GM23338 (cell line): ENCODE data around the gene FNDC11. TPM values are rescaled to one million over a fixed set of nuclear protein-coding genes. Genes with fewer than 3 reads are reported as not detected.
A peak's percentile ranks its signal among the peaks of the same experiment; 100 is the strongest.

Experiments
- ATAC-seq: fragments of 200-7000 bp; cut with Tn5 transposase; 3 replicates; pipeline ENCODE4 v1.9.1; 2020
- DNase-seq: peaks from one replicate; pipeline ENCODE4 v3.0.0-alpha.2; 2015; ENCODE audit warnings: low spot score
- H2AFZ ChIP-seq: fragments of 200-600 bp; sonication (generic); 2 replicates; pipeline ENCODE4 v1.8.0; 2016; ENCODE audit warnings: antibody characterized with exemption, mild to moderate bottlenecking, moderate library complexity
- H3F3A ChIP-seq: fragments of 200-600 bp; sonication (generic); replicated peaks from 2 replicates; pipeline ENCODE4 v1.8.0; 2017; ENCODE audit warnings: antibody characterized with exemption, mixed run types, low read depth
- H3K27ac ChIP-seq: fragments of 200-600 bp; sonication (generic); 2 replicates; pipeline ENCODE4 v1.6.1; 2016; ENCODE audit warnings: low read depth
- H3K27me3 ChIP-seq: fragments of 200-600 bp; sonication (generic); 2 replicates; pipeline ENCODE4 v1.8.0; 2016; ENCODE audit warnings: mild to moderate bottlenecking, mixed run types, moderate library complexity; ENCODE audit not compliant: insufficient read depth
- H3K36me3 ChIP-seq: fragments of 200-600 bp; sonication (generic); 2 replicates; pipeline ENCODE4 v1.8.0; 2016; ENCODE audit warnings: mild to moderate bottlenecking; ENCODE audit not compliant: insufficient read depth
- H3K4me1 ChIP-seq: fragments of 200-600 bp; sonication (generic); 2 replicates; pipeline ENCODE4 v1.8.0; 2016; ENCODE audit warnings: mild to moderate bottlenecking, moderate library complexity; ENCODE audit not compliant: insufficient read depth
- H3K4me2 ChIP-seq: fragments of 200-600 bp; sonication (generic); 2 replicates; pipeline ENCODE4 v1.7.1; 2017; ENCODE audit warnings: mixed run types
- H3K4me3 ChIP-seq: fragments of 200-600 bp; sonication (generic); 2 replicates; pipeline ENCODE4 v1.6.1; 2016; ENCODE audit warnings: mixed run types
- H3K79me2 ChIP-seq: fragments of 200-600 bp; sonication (generic); replicated peaks from 2 replicates; pipeline ENCODE4 v1.8.0; 2017; ENCODE audit warnings: mild to moderate bottlenecking; ENCODE audit not compliant: insufficient read depth
- H3K9me2 ChIP-seq: fragments of 200-600 bp; sonication (generic); 2 replicates; pipeline ENCODE4 v1.8.0; 2017; ENCODE audit not compliant: insufficient read depth
- H4K20me1 ChIP-seq: fragments of 200-600 bp; sonication (generic); replicated peaks from 2 replicates; pipeline ENCODE4 v1.8.0; 2017; ENCODE audit warnings: mild to moderate bottlenecking; ENCODE audit not compliant: insufficient read depth
- H3K27ac Mint-ChIP-seq: 2 replicates; pipeline ENCODE4 v1.8.0; 2020; ENCODE audit warnings: inconsistent platforms, mild to moderate bottlenecking, moderate library complexity, mixed read lengths
- H3K27me3 Mint-ChIP-seq: 3 replicates; pipeline ENCODE4 v1.8.0; 2022; ENCODE audit warnings: low read depth, mild to moderate bottlenecking, moderate library complexity, mixed read lengths, inconsistent platforms; ENCODE audit not compliant: insufficient read depth, poor library complexity
- H3K36me3 Mint-ChIP-seq: 3 replicates; pipeline ENCODE4 v1.8.0; 2021; ENCODE audit warnings: low read depth, mild to moderate bottlenecking, inconsistent platforms, moderate library complexity, mixed read lengths
- H3K4me1 Mint-ChIP-seq: 3 replicates; pipeline ENCODE4 v1.8.0; 2020; ENCODE audit warnings: mild to moderate bottlenecking, inconsistent platforms, mixed read lengths
- H3K4me3 Mint-ChIP-seq: 3 replicates; pipeline ENCODE4 v1.8.0; 2021; ENCODE audit warnings: moderate library complexity, mild to moderate bottlenecking, inconsistent platforms, mixed read lengths
- H3K9me3 Mint-ChIP-seq: 3 replicates; pipeline ENCODE4 v1.8.0; 2020; ENCODE audit warnings: moderate library complexity, mild to moderate bottlenecking, inconsistent platforms, mixed read lengths
- EZH2phosphoT487 ChIP-seq: fragments of 200-600 bp; sonication (generic); IDR thresholded peaks from one replicate; pipeline ENCODE4 v1.8.1; 2018; ENCODE audit warnings: antibody characterized with exemption; ENCODE audit not compliant: unreplicated experiment
- NANOG ChIP-seq: IDR thresholded peaks from 2 replicates; pipeline ENCODE4 v1.6.1; 2016; ENCODE audit warnings: antibody characterized with exemption, borderline replicate concordance
- POLR2AphosphoS5 ChIP-seq: IDR thresholded peaks from 2 replicates; pipeline ENCODE4 v1.6.1; 2016; ENCODE audit warnings: antibody characterized with exemption, low read depth
- STAT1 ChIP-seq: IDR thresholded peaks from one replicate; pipeline ENCODE4 v1.6.1; 2016; ENCODE audit warnings: antibody characterized with exemption; ENCODE audit not compliant: unreplicated experiment
- ZNF114 ChIP-seq: fragments of 250-450 bp; sonication (Bioruptor Pico); IDR thresholded peaks from 2 replicates; pipeline ENCODE4 v1.5.0; 2020; ENCODE audit warnings: mild to moderate bottlenecking, moderate library complexity
- polyA plus RNA-seq: library from polyadenylated mRNA; unstranded; fragments of >200 nt; fragmentation: Nextera tagmentation; extraction: Ambion mirVana; gene quantifications from 2 replicates; pipeline ENCODE4 v1.2.1, GENCODE V29; 2016
- total RNA-seq: library from RNA; depleted of rRNA; stranded (reverse); fragments of >200 nt; shearing (Covaris generic); gene quantifications from 2 replicates; pipeline ENCODE4 v1.2.3, GENCODE V29; 2014
- TF ChIP-seq, protein P1 (sequence below), 2 experiments: fragments of 200-600 bp in 1 of 2; sonication (generic) in 1 of 2; conservative IDR thresholded peaks; 2 replicates each; pipeline versions ENCODE4 v1.5.1 to v1.6.1; 2016 to 2017; ENCODE audit warnings: antibody characterized with exemption in 2 of 2, low read depth in 2 of 2, mild to moderate bottlenecking in 2 of 2, moderate library complexity in 1 of 2
- TF ChIP-seq, protein P2 (sequence below): fragments of 250-450 bp; sonication (Bioruptor Pico); IDR thresholded peaks from 2 replicates; pipeline ENCODE4 v1.5.0; 2020; ENCODE audit warnings: mild to moderate bottlenecking, moderate library complexity

FNDC11 gene
- total and polyA plus RNA-seq, 2 experiments from 2014 or later: 3.4 to 5.3 TPM

DNA sequence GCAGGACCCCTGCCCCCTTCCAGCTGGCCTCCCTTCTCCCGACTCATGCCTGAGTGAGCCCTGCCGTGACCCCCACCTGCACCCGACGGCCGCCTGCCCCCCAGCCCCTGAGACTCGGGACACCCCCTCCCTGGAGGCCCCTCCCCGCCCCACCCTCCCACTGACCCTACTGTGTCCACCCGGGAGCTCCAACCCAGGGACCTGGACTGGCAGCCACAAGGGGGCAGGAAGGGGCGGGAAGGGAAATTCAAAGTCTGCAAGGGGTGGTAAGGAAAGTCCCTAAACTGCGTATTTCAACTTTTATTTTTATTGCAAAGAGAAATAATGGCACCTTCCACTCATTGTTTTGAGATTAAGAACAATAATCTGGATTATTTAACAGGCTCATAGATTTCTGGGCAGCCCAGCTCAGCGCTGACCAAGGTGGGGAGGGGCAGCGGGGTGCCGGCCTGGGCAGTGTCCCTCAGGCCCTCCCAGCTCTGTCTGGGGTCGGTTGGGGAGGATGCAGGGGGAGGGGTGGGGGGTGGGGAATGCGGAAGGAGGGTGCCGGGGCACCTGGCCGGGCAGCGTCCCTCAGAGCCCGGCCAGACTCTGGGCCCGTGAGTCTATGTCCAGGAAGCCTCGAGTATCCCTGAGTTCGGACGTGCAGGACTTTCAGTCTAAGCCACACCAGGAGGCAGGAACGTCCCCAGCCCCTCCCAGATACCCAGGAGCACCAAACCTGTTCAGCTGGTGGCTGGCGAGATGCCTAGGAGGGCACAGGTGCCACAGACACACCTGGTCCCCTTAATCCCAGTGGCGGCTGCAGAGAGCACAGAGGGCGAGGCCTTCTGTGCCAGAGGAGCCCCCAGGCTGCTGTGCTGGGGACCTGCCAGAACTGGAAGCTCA is 15.5 kb upstream of the FNDC11 start:
- no peaks in the 10 kb centered on the region for H3F3A ChIP-seq
- no peaks in the 10 kb centered on the region for H3K9me2 ChIP-seq
- no peaks in the 10 kb centered on the region; the same call in 2 of the 3 replicates for H3K36me3 Mint-ChIP-seq
- peak overlapping the region; percentile 32; the same call in 1 of the 2 replicates for H2AFZ ChIP-seq
- peak overlapping the region; percentile 51; the same call in 1 of the 2 replicates for H3K4me3 ChIP-seq
- no peak overlapping the region for H3K27ac ChIP-seq
- H3K27me3 ChIP-seq: no peaks in the 10 kb centered on the region
- H3K27ac Mint-ChIP-seq: no peak overlapping the region
- H3K4me1 Mint-ChIP-seq: peaks cover 5% of the 10 kb centered on the region; the same call in 2 of the 3 replicates
- TF ChIP-seq NANOG (no peak), STAT1 (no peak), EZH2phosphoT487 (no peak), POLR2AphosphoS5 (no peak), ZNF114 (no peak)
- TF ChIP-seq, protein P1, sequence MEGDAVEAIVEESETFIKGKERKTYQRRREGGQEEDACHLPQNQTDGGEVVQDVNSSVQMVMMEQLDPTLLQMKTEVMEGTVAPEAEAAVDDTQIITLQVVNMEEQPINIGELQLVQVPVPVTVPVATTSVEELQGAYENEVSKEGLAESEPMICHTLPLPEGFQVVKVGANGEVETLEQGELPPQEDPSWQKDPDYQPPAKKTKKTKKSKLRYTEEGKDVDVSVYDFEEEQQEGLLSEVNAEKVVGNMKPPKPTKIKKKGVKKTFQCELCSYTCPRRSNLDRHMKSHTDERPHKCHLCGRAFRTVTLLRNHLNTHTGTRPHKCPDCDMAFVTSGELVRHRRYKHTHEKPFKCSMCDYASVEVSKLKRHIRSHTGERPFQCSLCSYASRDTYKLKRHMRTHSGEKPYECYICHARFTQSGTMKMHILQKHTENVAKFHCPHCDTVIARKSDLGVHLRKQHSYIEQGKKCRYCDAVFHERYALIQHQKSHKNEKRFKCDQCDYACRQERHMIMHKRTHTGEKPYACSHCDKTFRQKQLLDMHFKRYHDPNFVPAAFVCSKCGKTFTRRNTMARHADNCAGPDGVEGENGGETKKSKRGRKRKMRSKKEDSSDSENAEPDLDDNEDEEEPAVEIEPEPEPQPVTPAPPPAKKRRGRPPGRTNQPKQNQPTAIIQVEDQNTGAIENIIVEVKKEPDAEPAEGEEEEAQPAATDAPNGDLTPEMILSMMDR (conservative IDR thresholded peaks at IDR 0.05; ENCODE audit: low read depth in 2 of 2): peak in 1 of 2 experiments; percentile 62; a peak in 2 of 4 replicates
- TF ChIP-seq, protein P2, sequence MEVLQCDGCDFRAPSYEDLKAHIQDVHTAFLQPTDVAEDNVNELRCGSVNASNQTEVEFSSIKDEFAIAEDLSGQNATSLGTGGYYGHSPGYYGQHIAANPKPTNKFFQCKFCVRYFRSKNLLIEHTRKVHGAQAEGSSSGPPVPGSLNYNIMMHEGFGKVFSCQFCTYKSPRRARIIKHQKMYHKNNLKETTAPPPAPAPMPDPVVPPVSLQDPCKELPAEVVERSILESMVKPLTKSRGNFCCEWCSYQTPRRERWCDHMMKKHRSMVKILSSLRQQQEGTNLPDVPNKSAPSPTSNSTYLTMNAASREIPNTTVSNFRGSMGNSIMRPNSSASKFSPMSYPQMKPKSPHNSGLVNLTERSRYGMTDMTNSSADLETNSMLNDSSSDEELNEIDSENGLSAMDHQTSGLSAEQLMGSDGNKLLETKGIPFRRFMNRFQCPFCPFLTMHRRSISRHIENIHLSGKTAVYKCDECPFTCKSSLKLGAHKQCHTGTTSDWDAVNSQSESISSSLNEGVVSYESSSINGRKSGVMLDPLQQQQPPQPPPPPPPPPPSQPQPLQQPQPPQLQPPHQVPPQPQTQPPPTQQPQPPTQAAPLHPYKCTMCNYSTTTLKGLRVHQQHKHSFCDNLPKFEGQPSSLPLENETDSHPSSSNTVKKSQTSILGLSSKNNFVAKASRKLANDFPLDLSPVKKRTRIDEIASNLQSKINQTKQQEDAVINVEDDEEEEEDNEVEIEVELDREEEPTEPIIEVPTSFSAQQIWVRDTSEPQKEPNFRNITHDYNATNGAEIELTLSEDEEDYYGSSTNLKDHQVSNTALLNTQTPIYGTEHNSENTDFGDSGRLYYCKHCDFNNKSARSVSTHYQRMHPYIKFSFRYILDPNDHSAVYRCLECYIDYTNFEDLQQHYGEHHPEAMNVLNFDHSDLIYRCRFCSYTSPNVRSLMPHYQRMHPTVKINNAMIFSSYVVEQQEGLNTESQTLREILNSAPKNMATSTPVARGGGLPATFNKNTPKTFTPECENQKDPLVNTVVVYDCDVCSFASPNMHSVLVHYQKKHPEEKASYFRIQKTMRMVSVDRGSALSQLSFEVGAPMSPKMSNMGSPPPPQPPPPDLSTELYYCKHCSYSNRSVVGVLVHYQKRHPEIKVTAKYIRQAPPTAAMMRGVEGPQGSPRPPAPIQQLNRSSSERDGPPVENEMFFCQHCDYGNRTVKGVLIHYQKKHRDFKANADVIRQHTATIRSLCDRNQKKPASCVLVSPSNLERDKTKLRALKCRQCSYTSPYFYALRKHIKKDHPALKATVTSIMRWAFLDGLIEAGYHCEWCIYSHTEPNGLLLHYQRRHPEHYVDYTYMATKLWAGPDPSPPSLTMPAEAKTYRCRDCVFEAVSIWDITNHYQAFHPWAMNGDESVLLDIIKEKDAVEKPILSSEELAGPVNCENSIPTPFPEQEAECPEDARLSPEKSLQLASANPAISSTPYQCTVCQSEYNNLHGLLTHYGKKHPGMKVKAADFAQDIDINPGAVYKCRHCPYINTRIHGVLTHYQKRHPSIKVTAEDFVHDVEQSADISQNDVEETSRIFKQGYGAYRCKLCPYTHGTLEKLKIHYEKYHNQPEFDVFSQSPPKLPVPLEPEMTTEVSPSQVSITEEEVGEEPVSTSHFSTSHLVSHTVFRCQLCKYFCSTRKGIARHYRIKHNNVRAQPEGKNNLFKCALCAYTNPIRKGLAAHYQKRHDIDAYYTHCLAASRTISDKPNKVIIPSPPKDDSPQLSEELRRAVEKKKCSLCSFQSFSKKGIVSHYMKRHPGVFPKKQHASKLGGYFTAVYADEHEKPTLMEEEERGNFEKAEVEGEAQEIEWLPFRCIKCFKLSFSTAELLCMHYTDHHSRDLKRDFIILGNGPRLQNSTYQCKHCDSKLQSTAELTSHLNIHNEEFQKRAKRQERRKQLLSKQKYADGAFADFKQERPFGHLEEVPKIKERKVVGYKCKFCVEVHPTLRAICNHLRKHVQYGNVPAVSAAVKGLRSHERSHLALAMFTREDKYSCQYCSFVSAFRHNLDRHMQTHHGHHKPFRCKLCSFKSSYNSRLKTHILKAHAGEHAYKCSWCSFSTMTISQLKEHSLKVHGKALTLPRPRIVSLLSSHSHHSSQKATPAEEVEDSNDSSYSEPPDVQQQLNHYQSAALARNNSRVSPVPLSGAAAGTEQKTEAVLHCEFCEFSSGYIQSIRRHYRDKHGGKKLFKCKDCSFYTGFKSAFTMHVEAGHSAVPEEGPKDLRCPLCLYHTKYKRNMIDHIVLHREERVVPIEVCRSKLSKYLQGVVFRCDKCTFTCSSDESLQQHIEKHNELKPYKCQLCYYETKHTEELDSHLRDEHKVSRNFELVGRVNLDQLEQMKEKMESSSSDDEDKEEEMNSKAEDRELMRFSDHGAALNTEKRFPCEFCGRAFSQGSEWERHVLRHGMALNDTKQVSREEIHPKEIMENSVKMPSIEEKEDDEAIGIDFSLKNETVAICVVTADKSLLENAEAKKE (CRISPR knock-in tag): no peak
- peak overlapping the region; percentile 60; the same call in 2 of the 3 replicates for H3K4me3 Mint-ChIP-seq
- DNase-seq (peak; percentile 66), ATAC-seq (peak; percentile 28)
- no peaks in the 10 kb centered on the region for H3K36me3 ChIP-seq
- H3K4me1 ChIP-seq: no peaks in the 10 kb centered on the region
- H3K79me2 ChIP-seq: no peaks in the 10 kb centered on the region
- H3K27me3 Mint-ChIP-seq: peaks cover 9% of the 10 kb centered on the region
- H3K4me2 ChIP-seq: peak overlapping the region; percentile 84
- H4K20me1 ChIP-seq: no peaks in the 10 kb centered on the region
- no peaks in the 10 kb centered on the region; the same call in 2 of the 3 replicates for H3K9me3 Mint-ChIP-seq
